GM23248 (cell line): Measurements from ENCODE around the gene HMSD. TPM values are rescaled to one million over a fixed set of nuclear protein-coding genes. Genes with fewer than 3 reads are reported as not detected.
"Not testable (repeated sequence)": the region's sequence is repeated elsewhere in the genome, so short reads cannot be mapped to it uniquely, and the experiment has no call there.

Experiments
- DNase-seq: peaks from one replicate; pipeline ENCODE4 v3.0.0-alpha.2; 2015
- H2AFZ ChIP-seq: fragments of 200-600 bp; sonication (generic); 2 replicates; pipeline ENCODE4 v1.6.1; 2016; ENCODE audit warnings: antibody characterized with exemption
- H3F3A ChIP-seq: fragments of 200-600 bp; sonication (generic); 2 replicates; pipeline ENCODE4 v1.6.1; 2016; ENCODE audit warnings: mild to moderate bottlenecking, antibody characterized with exemption, mixed run types; ENCODE audit not compliant: insufficient read depth
- H3K27ac ChIP-seq: fragments of 200-600 bp; sonication (generic); 2 replicates; pipeline ENCODE4 v1.5.1; 2016; ENCODE audit warnings: mild to moderate bottlenecking
- H3K27me3 ChIP-seq: fragments of 200-600 bp; sonication (generic); replicated peaks from 2 replicates; pipeline ENCODE4 v1.6.1; 2016; ENCODE audit warnings: mild to moderate bottlenecking; ENCODE audit not compliant: insufficient read depth
- H3K36me3 ChIP-seq: fragments of 200-600 bp; sonication (generic); 2 replicates; pipeline ENCODE4 v1.6.1; 2016; ENCODE audit warnings: low read depth, mild to moderate bottlenecking
- H3K4me1 ChIP-seq: fragments of 200-600 bp; sonication (generic); 2 replicates; pipeline ENCODE4 v1.6.1; 2016; ENCODE audit warnings: mild to moderate bottlenecking; ENCODE audit not compliant: insufficient read depth
- H3K4me2 ChIP-seq: fragments of 200-600 bp; sonication (generic); one replicate; pipeline ENCODE4 v1.6.1; 2016; ENCODE audit warnings: mild to moderate bottlenecking; ENCODE audit not compliant: unreplicated experiment
- H3K4me3 ChIP-seq: fragments of 200-600 bp; sonication (generic); 2 replicates; pipeline ENCODE4 v1.5.1; 2016; ENCODE audit warnings: mild to moderate bottlenecking
- H3K79me2 ChIP-seq: fragments of 200-600 bp; sonication (generic); 2 replicates; pipeline ENCODE4 v1.6.1; 2016; ENCODE audit warnings: mild to moderate bottlenecking; ENCODE audit not compliant: insufficient read depth
- H3K9ac ChIP-seq: fragments of 200-600 bp; sonication (generic); 2 replicates; pipeline ENCODE4 v1.6.1; 2016; ENCODE audit warnings: mild to moderate bottlenecking
- H3K9me2 ChIP-seq: fragments of 200-600 bp; sonication (generic); 2 replicates; pipeline ENCODE4 v1.6.1; 2016; ENCODE audit warnings: mixed run types, mild to moderate bottlenecking, moderate library complexity; ENCODE audit not compliant: insufficient read depth
- H3K9me3 ChIP-seq: fragments of 200-600 bp; sonication (generic); one replicate; pipeline ENCODE4 v1.6.1; 2017; ENCODE audit warnings: low read depth
- H4K20me1 ChIP-seq: fragments of 200-600 bp; sonication (generic); 2 replicates; pipeline ENCODE4 v1.6.0; 2016; ENCODE audit not compliant: insufficient read depth
- EZH2 ChIP-seq: fragments of 200-600 bp; sonication (generic); IDR thresholded peaks from 2 replicates; pipeline ENCODE4 v1.6.1; 2018; ENCODE audit warnings: antibody characterized with exemption, mild to moderate bottlenecking; ENCODE audit not compliant: insufficient read depth, poor library complexity, severe bottlenecking
- EZH2phosphoT487 ChIP-seq: fragments of 200-600 bp; sonication (generic); IDR thresholded peaks from 2 replicates; pipeline ENCODE4 v1.6.1; 2018; ENCODE audit warnings: antibody characterized with exemption, moderate library complexity, mild to moderate bottlenecking, low read depth; ENCODE audit not compliant: insufficient read depth
- WGBS, 2 experiments: methylation state at CpG; one replicate each; pipeline ENCODE4 v1.1.6; 2015 to 2017; ENCODE audit warnings: low lambda C conversion rate in 2 of 2, low coverage in 1 of 2; ENCODE audit errors: missing lambda C conversion rate in 2 of 2; 5-methylcytosine and 5-hydroxymethylcytosine counted together
- in situ Hi-C: fragments of 300-500 bp; cut with MboI; formaldehyde crosslinking; loops from 2 replicates; pipeline ENCODE4 v1.15.0; 2020
- polyA plus RNA-seq: library from polyadenylated mRNA; unstranded; fragments of >200 nt; fragmentation: Nextera tagmentation; extraction: Ambion mirVana; gene quantifications from 2 replicates; pipeline ENCODE4 v1.2.1, GENCODE V29; 2016
- total RNA-seq: library from RNA; depleted of rRNA; stranded (reverse); fragments of >200 nt; shearing (Covaris generic); gene quantifications from 2 replicates; pipeline ENCODE4 v1.2.3, GENCODE V29; 2014

The HMSD gene
- total and polyA plus RNA-seq, 2 experiments from 2014 or later: 0.83 TPM; not detected in 1

DNA sequence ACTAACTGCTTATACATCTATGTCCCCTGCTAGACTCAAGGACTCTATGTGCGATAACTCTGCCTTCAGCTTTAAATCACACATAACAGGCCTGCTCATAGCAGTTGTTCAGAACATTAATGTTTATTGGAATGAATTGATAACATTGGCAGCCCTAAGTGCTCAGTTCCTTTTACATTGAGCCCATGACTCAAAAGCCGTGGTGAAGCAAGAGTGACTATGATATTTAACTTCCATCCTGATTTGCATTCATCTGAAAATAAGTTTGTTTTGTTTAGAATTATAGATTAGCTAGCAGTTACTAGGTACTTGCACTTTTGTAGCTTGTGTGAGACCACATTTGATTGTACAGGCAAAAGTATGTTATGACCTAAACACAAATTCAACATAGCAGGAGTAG lies 27.1 kb upstream of the HMSD start:
- in situ Hi-C loops: no loop called here
- Histone ChIP-seq H3K36me3 (no peaks in the 10 kb centered on the region), H3K9ac (no peak overlapping the region), H3F3A (no peaks in the 10 kb centered on the region), H3K79me2 (no peaks in the 10 kb centered on the region), H3K9me2 (0 out of 2 replicates have a peak, but pooled peaks cover 11% of the 10 kb centered on the region), H3K9me3 (no peaks in the 10 kb centered on the region), H3K27ac (no peak overlapping the region), H3K4me2 (no peak overlapping the region), H3K27me3 (no peaks in the 10 kb centered on the region), H4K20me1 (no peaks in the 10 kb centered on the region), H3K4me1 (peaks cover 15% of the 10 kb centered on the region), H2AFZ (no peak overlapping the region), H3K4me3 (no peak overlapping the region)
- 93 to 94% methylated on average over 2 of the region's 2 CpGs for WGBS, 2 experiments
- DNase-seq: no peak
- no peak for TF ChIP-seq EZH2phosphoT487
- TF ChIP-seq EZH2: no peak

DNA sequence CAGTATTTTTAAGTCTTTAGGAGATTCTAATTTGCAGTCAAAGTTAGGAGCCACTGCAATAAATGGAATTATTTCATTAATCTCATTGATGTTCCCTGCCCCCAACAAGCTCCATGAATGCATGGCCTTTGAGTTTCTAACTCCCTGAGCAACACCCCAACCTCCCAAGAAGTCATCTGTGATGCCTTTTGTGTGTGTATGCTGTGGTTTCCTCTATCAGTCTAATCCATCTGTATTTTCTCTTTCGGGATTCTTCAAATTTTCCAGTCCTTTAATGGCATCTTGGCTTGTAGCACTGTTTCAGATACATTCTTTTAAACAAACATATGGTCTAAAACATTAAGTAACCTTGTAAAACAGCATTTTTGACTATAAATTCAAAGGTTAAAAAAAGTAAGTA lies 24.6 kb upstream of the HMSD start:
- peak overlapping the region; percentile 40 for H3K27ac ChIP-seq
- peak overlapping the region; percentile 41 for H3K4me2 ChIP-seq
- H3K79me2 ChIP-seq: no peaks in the 10 kb centered on the region
- TF ChIP-seq EZH2: no peak
- no peak for TF ChIP-seq EZH2phosphoT487
- no peaks in the 10 kb centered on the region for H3F3A ChIP-seq
- in situ Hi-C loops: no loop called here
- H3K27me3 ChIP-seq: no peaks in the 10 kb centered on the region
- H3K9me2 ChIP-seq: 0 out of 2 replicates have a peak, but pooled peaks cover 7% of the 10 kb centered on the region
- no peaks in the 10 kb centered on the region for H4K20me1 ChIP-seq
- H3K4me3 ChIP-seq: 0 out of 2 replicates have a peak overlapping the region, but pooled peaks have one; percentile 9
- no peaks in the 10 kb centered on the region for H3K9me3 ChIP-seq
- peak overlapping the region; percentile 48 for H2AFZ ChIP-seq
- WGBS, 2 experiments: 0 to 6% methylated on average over 1 of the region's 1 CpG
- H3K4me1 ChIP-seq: peaks cover 15% of the 10 kb centered on the region
- peak; percentile 67 for DNase-seq
- no peak overlapping the region for H3K9ac ChIP-seq
- H3K36me3 ChIP-seq: no peaks in the 10 kb centered on the region

DNA sequence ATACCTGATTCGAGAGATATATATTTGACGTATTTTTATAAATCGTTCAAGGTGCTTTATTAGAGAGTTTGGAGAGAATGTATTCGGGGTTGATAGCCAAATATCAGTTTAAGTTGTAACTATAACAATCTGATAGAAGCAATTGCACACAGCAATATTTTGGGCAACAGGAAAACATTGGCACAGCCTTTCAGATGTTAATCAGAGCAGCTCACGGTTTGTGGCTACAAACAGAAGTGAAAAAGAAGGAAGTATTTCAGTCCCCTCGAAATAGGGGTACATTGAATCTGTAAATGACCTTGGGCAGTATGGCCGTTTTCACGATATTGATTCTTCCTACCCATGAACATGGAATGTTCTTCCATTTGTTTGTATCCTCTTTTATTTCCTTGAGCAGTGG lies 20.8 kb upstream of the HMSD start:
- no peaks in the 10 kb centered on the region for H3F3A ChIP-seq
- H3K4me2 ChIP-seq: no peak overlapping the region
- no peak overlapping the region for H3K27ac ChIP-seq
- H3K4me3 ChIP-seq: no peak overlapping the region
- TF ChIP-seq EZH2 (no peak), EZH2phosphoT487 (no peak)
- peaks cover 15% of the 10 kb centered on the region for H3K4me1 ChIP-seq
- H3K27me3 ChIP-seq: no peaks in the 10 kb centered on the region
- no peaks in the 10 kb centered on the region for H3K36me3 ChIP-seq
- H3K9ac ChIP-seq: no peak overlapping the region
- 0 out of 2 replicates have a peak, but pooled peaks cover 7% of the 10 kb centered on the region for H3K9me2 ChIP-seq
- WGBS, 2 experiments: 77% methylated on average over 8 of the region's 8 CpGs
- no peak overlapping the region for H2AFZ ChIP-seq
- no peaks in the 10 kb centered on the region for H3K9me3 ChIP-seq
- no peak for DNase-seq
- H3K79me2 ChIP-seq: no peaks in the 10 kb centered on the region
- H4K20me1 ChIP-seq: no peaks in the 10 kb centered on the region
- in situ Hi-C loops: no loop called here

DNA sequence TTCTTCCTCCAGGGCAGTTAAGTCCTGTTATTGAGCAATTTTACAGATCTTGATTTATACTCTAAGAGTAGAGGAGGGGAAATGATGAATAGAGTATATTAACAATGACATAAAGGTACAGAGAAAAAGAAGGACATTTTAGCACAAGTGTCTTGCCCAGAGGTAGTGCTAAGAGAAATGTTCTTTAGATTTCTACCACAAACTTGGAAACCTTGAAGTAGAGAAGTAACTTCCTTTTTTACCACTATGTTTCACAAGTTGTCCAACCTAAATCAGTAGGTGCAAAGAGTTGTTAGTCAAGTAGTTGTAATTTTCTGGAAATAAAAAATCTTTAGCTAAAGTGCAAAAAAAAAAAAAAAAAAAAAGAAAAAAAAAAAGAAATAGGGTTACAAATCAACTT lies 19.7 kb upstream of the HMSD start:
- H3K4me3 ChIP-seq, DNase-seq, H3F3A ChIP-seq, H3K9me3 ChIP-seq, H3K27me3 ChIP-seq, H3K4me1 ChIP-seq, H3K9ac ChIP-seq, H3K4me2 ChIP-seq, H4K20me1 ChIP-seq, H3K27ac ChIP-seq, in situ Hi-C loops, H3K36me3 ChIP-seq, H2AFZ ChIP-seq, H3K9me2 ChIP-seq, H3K79me2 ChIP-seq: not testable (repeated sequence)

DNA sequence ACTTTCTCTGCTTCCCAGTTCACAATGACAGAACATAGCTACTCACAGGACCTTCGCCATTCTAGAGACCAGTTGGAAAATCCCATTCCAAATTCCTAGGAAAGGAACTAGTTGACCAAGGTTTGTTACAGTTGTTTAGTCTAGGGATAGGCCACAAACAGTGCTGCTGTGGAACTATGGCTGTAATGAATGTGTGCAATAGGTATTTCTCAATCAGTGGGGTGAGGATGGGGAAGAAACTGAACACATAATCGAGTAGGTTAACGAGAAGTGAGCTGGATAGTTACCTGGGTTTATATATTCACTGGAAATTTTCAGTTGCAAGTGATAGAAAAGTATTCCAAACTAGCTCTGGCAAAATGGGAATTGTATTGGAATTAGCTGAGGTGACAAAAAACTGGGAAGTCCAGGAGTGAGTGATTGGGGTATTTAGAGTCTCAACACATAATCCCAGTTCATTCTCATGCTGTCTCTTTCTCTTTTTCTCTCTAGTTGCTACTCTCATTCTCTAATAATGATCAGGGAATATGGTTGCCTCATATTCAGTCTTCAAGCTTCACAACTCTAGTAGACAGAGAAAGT lies 18.2 kb upstream of the HMSD start:
- no peaks in the 10 kb centered on the region for H3K9me3 ChIP-seq
- in situ Hi-C loops: loop anchor here (10.0 kb wide), 1 partner anchor 86 kb away; no protein-coding TSS in a partner anchor
- H3K9me2 ChIP-seq: no peaks in the 10 kb centered on the region
- H3K36me3 ChIP-seq: no peaks in the 10 kb centered on the region
- no peak overlapping the region for H3K27ac ChIP-seq
- TF ChIP-seq EZH2phosphoT487 (no peak), EZH2 (no peak)
- no peak overlapping the region for H3K9ac ChIP-seq
- no peak overlapping the region for H2AFZ ChIP-seq
- no peaks in the 10 kb centered on the region for H3F3A ChIP-seq
- H3K4me3 ChIP-seq: no peak overlapping the region
- H3K79me2 ChIP-seq: no peaks in the 10 kb centered on the region
- no peaks in the 10 kb centered on the region for H3K4me1 ChIP-seq
- no peak overlapping the region for H3K4me2 ChIP-seq
- no peaks in the 10 kb centered on the region for H4K20me1 ChIP-seq
- no peaks in the 10 kb centered on the region for H3K27me3 ChIP-seq
- WGBS, 2 experiments: 88 to 96% methylated on average over 3 of the region's 3 CpGs
- DNase-seq: no peak
